HG02840 (cell line): Measurements from ENCODE around the gene CLASP2.

Source experiments
- ATAC-seq: cut with Tn5 transposase; IDR thresholded peaks from one replicate; pipeline ENCODE4 v1.9.1; 2021; ENCODE audit warnings: mild to moderate bottlenecking, moderate library complexity, moderate number of reproducible peaks; ENCODE audit not compliant: unreplicated experiment, low FRiP score

The CLASP2 gene

DNA sequence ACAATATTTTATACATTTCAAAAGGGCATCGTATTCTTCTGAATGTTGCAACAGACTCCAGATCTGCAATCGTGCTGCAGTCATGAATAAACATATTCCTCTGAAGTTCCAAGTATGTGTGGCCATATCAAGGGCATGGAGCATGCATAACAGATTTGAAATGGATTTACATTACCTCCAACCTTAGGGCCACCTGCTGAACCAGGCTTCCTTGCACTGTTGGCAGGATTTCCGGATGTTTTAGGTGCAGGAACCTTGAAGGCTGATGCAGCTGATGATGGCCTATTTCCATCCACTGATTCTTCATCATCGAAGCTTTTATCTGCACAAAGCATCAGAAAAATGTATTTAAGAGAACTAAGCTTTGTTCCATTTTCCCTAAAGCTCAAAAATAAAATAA lies 73.5 kb downstream of the CLASP2 start:
- no peak for ATAC-seq

DNA sequence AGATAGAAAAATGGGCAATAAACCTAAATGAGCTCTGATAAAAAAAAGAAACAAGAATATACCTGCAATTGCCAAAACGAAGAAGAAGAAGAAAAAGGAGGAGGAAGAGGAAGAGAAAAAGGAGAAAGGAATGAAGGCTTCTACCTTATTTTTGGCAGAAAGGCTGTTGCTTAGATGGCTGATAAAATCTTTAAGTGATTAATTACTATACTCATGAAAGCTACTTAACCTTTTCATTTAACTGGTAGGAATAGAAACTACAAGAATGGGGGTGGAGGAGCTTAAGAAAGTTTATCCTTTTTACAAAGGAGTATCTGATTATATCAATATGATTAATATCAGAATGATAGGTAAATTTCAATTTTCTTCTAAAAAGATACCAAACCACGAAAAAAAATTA lies 75.2 kb downstream of the CLASP2 start:
- no peak for ATAC-seq

DNA sequence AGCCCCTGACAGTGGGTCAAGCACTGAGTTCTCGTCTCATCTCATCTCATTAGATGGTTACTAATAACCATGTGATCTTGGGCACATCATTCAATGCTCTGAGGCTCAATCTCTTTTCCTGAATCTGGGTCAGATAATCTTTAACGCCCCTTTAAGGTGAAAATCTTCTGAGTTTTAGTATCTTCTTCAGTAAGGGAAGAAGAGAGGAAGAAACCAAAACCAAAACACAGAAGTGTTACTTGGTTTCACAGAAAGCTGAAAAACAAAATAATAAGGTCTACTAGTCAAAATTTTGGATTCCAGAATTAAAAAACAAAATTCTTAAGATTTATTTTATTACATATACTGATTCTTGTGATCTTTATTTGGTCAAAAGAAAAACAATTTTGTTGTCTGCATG lies 78.2 kb downstream of the CLASP2 start:
- ATAC-seq: no peak

DNA sequence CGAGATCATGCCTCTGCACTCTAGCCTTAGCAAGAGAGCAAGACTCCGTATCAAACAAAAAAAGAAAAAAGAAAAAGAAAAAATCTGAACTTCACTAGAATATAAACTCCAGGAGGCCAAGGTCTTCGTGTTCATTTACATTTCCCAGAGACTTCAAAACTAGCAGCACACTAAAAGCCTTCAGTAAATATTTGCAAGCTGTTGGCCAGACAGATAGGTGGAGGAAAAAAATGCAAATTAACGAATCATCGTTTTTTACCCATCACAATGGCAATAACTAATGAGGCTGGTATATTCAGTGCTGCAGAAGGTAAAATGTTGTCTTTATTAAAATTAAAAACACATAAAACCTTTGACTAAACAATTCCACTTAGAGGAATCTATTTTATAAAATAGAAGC lies 80.6 kb downstream of the CLASP2 start:
- ATAC-seq: no peak

DNA sequence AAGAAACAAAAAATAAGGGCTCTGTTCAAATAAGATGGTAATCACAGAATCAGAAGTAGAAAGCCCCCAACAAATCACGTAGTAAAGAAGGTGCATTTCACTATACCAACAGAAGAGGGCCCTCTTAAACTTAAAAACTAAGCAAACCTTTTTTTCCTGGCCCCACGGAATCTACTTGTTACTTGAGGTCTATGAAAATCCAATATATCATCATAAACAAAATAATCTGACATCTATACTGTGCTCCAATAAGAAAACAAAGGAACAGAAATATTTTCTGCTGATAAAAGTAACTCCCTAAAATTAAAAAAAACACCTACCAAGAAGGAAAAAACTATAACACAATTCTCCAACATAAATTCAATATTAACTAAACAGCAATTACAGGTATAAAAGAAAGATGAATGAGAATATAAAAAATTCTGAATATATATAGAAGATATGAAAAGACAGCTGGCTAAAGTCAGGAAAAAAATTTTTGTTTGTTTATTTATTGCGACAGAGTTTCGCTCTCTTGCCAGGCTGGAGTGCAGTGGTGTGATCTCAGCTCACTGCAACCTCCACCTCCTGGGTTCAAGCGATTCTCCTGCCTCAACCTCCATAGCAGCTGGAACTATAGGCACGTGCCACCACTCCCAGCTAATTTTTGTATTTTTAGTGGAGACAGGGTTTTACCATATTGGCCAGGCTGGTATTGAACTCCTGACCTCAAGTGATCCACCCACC lies 81.8 kb downstream of the CLASP2 start:
- no peak for ATAC-seq

DNA sequence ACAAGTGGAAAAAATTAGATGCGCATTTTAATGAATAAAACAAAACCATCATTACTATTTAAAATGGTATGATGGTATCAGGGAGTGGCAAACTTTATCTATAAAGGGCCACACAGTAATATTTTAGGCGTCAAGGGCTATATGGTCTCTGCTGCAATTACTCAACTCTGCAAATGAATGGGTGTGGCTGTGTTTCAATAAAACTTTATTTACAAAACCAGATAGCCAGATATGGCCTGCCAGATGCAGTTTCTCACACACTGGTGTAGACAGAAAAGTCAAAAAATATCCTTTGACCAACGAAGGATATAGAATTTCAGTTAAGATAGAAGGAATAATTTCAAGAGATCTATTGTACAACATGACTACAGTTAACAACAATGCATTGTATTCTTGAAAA lies 83.8 kb downstream of the CLASP2 start:
- no peak for ATAC-seq

DNA sequence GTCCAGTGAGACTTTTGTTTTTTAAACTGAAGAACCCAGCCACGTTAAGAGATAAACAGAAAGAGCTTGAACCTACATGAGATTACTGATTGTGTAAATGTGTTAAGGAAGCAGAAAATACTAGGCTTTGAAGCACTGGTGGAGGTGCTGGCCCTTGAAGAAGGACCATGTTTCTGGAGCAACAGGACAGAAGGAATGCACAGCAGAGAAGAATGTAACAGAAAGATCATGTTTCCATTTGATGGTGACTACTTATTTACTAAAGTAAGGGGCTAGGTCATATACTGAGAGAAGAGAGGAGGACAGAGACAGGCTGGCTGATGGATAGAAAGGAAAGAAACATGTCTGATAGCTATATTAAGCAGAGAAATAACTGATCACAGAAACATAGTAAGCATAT lies 88.8 kb downstream of the CLASP2 start:
- ATAC-seq: no peak

DNA sequence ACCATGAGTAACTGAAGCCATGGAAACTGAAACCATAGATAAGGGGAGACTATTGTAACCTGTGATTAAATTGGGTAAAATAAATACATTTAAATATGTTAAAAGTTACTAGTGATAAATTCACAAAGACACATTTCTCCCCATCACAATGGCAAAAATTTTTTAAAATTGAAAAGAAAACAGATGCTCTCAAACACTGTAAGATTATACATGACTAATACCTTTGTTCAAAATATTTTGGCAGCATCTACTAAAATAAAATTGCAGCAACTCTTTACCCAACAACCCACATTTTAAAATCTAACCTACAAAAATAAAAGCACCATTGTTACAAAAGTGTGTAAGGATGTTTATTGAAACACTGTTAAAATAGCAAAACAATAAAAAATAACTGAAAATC lies 93.3 kb downstream of the CLASP2 start:
- ATAC-seq: no peak

DNA sequence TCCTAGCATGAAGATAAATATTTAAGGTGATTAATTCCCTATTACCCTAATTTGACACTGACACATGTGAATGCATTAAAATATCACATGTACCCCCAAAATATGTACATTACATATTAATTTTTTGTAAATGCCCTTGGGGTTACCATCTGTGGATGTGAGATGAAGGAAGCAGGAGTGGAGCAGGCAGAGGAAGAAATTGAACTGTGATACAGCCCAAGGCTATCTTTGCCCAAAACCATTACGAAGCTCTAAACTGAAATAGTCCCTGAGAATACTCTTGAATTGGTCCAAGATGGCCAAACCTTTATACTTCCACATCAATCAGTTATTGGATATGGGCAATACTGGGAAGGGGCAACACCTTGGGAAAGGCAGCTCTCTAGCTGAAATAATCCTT lies 105.0 kb downstream of the CLASP2 start:
- no peak for ATAC-seq

DNA sequence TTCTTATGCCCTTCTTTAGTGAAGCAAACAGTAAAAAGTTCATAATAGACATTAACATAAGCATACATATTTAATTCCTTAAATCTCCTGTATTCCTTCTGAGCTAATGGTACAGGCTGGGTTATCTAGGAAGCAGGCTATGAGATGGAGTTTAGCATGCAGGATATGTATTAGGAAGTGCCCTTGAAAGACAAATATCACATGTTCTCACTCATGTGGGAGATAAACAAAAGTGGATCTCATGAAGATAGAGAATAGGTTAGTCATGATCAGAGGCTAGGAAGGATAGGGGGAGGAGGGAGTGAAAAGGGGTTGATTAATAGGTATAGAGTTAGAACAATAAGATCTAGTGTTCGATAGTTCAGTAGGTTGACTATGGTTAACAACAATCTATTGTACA lies 105.4 kb downstream of the CLASP2 start:
- no peak for ATAC-seq

DNA sequence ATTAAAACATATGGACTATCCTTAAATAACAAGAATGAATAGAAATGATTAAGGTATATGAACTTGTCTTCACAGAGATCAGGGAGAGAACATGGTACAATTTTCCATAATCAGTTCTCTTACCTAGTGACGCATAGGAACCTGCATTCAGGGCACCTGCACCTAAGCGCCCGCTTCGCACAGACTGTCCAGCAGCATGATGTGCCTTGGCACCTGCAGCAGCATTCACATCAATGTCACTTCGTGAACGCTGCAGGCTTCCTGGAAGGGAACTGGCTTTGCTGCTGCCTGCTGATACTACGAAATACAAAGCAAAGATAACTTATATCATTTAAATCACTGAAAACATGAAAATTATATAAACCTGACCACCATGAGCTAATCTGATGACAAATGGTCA lies 115.2 kb downstream of the CLASP2 start:
- no peak for ATAC-seq

DNA sequence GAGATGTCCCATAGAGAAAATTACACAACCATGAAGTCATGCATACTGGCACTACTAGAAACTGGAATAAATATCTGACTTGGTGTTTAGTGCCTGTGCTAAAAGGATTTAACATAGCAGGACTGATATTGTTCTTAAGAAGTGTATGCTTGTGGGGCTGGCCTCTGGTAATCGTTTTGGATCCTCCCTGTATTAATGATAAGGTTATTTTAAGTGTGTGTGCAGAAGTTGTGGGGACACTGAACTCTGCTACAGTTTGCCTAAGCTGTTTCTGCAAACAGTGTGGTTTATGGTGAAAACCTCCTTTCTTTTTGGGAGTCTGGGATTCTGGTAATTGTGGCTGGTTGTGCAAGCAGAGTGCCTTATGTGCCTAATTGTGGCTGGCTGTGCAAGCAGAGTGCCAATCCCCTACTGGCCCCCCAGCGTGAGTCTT lies 120.8 kb downstream of the CLASP2 start:
- ATAC-seq: no peak

DNA sequence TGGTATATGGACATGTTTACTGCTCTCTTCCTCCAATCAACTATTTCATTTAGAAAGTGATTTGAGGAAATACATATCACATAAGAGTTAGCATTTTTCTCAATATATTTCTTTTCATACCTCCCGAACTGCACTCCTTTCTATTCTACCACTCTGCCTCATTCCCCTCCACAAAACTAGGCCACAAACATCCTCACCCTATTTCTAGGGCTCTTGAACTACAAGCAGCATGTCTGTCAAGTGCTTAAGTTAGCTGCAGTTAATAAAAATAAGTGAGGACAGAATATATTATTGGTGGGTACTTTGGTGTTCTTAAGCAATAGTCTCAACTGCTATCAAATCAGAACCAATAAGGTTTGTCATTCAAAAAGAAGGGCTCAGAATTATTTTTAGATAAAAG lies 125.1 kb downstream of the CLASP2 start:
- ATAC-seq: no peak

DNA sequence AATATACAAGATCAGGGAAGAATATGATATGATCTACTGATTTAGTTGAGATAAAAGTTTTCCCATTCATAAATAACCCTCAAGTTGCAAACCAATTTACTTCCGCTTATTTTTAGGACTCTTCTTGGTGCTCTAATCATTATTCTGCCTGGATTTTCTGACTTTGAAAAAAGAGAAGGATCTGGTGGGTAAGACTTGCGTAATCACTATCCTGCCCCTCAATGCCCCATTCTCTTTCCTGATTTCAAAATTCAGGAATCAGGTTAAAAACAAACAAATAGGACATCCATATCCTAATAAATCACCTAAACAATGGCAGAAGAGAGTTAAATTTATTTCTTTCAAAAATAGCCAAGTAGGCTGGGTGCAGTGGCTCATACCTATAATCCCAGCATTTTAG lies 127.5 kb downstream of the CLASP2 start:
- ATAC-seq: no peak

DNA sequence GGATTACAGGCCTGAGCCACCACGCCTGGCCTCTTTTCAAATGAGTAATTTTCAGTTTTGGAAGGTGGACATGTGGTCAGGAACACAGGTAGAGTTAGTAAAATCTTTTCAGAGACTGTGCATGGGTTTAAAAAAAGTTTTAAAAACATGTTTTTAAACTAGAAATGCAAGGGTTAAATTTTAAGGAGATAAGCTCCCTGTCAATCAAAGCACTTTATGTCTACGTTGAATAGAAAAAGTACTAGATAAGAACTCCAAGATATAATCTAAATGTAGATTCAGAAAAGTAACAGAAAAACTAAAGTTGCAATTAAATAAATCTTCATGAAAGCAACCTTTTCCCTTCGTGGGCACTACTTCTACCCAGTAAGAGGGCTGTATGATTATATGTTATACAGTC lies 131.7 kb downstream of the CLASP2 start:
- ATAC-seq: no peak

DNA sequence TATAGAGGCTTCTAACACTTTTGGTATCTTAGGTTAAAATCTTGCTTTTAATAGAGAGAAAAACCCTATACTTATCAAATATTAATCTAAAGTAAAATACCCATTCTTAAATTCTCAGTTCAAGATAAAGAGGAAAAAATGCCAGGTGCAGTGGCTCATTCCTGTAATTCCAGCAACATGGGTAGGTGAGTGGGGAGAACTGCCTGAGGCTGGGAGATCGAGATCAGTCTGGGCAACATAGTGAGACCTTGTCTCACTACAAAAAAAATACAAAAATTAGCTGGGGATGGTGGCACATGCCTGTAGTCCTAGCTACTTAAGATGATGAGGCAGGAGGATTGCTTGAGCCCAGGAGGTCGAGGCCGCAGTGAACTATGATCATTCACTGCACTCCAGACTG lies 135.8 kb downstream of the CLASP2 start:
- no peak for ATAC-seq

DNA sequence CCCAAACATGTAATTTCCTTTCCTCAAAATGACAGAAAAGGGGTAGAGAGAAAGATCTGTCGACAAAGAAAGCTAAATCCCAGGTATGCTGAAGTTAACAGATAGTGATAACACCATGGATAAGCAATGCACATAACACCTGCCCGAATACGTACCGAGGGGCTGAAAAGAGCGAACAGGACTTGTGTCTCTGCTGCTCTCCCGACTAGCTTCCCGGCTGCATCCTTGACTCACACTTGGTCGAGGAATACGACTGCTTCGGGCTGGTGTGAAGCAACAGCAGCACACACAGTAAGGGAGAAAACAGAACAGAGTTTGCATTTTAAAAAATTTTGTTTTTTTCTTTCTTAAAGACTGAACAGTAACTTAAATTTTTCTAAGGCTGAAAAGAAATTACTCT lies 136.4 kb downstream of the CLASP2 start:
- no peak for ATAC-seq

DNA sequence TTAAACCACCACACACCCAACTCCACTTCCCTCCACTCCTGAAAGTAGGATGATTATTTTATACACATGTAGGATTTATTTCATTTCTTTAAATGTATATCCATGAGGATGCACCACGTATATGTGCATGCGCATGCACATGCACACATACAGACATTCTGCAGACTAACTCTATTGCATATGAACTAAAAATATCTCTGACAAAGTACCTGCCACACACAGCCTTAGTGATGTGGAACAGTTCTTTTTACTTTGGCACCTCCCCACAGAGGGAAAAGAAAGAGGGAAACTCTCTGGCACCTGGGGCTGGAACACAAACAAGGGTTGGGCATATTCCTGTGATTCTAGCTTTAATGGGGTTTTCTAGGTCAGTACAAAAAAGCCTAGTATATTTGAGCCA lies 138.2 kb downstream of the CLASP2 start:
- no peak for ATAC-seq

DNA sequence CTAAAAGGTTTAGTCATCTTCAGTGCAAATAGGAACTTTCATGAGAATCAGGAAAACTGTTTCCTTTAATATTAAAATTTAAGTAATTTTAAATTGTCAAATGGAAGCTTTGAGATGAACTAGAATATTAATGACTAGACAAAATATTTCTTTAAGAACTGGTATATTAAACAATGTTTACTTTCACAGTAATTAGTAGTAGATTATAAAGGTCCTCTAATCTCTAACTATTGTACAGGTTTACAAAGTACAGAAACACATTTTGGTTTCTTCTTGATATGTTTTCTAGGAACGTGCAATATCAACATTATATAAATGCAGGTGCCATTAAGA lies 138.9 kb downstream of the CLASP2 start:
- ATAC-seq: no peak

DNA sequence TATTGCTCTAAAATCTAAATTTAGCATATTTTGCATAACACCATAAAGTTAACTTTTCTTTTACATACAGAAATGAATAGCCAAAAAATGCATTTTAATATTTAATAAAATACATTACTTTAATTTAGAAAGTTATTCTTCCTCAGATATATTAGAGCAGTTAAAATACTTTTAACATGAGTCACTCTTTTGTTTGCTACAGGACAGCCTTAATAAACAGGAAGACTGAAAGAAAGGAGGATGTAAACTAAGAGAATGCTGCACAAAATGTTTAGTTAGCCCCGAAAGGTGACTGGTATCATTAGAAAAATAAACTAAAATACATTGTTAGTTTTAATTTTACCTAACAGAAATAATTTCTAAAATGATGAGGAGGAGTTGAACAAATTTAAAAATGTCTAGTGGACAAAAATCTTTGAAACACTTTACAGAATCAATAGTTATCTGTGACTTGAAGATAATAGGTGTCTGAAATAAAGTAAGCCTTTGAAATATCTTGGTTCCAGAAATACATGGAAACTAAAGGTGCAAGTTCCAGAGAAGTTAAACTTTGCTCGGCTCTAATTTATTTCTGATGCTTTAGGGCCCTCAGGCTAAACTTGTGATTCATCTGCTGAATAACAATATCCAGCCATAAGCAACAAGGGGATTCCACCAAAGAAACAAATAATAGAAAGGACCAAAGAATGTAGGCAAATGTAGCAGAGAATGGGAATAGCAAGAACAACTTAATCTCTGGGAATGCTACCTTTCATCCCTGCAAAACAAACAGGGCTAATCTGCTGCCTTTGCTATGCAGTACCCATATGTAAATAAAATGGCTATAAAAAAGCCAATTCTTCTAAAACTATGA lies 139.5 kb downstream of the CLASP2 start:
- ATAC-seq: no peak

DNA sequence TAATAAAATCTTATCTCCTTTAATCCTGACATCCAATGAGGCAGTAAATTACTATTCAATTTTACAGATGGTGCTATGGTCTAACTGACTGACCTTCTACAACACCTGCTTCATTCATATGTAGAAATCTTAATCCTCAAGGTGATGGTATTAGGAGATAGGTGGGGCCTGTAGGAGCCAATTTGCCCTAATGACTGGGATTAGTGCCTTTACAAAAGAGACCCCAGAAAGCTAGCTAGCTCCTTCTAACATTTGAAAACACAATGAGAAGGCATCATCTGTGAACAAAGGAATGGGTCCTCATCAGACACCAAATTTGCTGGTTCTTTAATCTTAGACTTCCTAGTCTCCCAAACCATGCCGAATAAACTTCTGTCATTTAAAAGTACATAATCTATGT lies 140.5 kb downstream of the CLASP2 start:
- no peak for ATAC-seq

DNA sequence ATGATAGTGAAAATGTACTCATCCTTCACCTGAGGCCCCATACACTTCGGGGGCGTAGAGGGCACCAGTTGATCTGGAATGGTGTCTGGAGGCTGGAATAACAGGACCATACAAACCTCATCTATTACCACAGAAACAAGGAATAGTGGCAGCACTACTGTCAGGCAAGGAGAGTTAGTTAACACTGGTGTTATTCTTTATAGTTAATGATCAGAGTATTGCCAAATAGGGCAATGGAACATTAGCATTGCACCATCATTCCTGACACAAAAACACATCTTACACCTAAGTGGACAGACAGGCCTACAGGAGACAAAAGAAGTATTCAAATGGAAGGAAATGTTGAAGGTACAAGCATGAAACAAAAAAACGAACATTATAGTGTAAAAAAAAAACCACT lies 140.9 kb downstream of the CLASP2 start:
- no peak for ATAC-seq
